Activated CD4-positive, CD25-positive, alpha-beta regulatory T cell treated with anti-CD3 and anti-CD28 coated beads, Interleukin-2, amount 50 U/mL, for 24 hours (primary cell): ENCODE results near the gene NR4A2.

ENCODE experiments used
- ATAC-seq, 2 donors: fragments of 150-1000 bp; cut with Tn5 transposase; one replicate each; pipeline ENCODE4 v1.10.0; 2021; ENCODE audit warnings: mild to moderate bottlenecking in 1 of 2, moderate library complexity in 1 of 2

The NR4A2 gene

GRCh38 chr2:156339865-156340264 lies 7.3 kb upstream of the NR4A2 start:
- no peak for ATAC-seq

- ATAC-seq = no peak
Measured at GRCh38 chr2:156339110-156339847, 6.8 kb upstream of the NR4A2 start.

- no peak for ATAC-seq
Measured at GRCh38 chr2:156338578-156338977, 6.1 kb upstream of the NR4A2 start.

GRCh38 chr2:156334496-156335478 lies 2.3 kb upstream of the NR4A2 start:
- ATAC-seq = peak; percentile 26 to 31

- peak; percentile 27 to 36 for ATAC-seq
Measured at GRCh38 chr2:156333951-156334495, 1.5 kb upstream of the NR4A2 start.

GRCh38 chr2:156333274-156333950 lies 891 bp upstream of the NR4A2 start:
- peak in 1 of 2 donors; percentile 7 for ATAC-seq

- ATAC-seq = peak in 1 of 2 donors; percentile 5
Measured at GRCh38 chr2:156332284-156332533, 312 bp downstream of the NR4A2 start.

GRCh38 chr2:156331572-156332283 lies 793 bp downstream of the NR4A2 start:
- no peak for ATAC-seq

GRCh38 chr2:156329927-156330726 lies 2.4 kb downstream of the NR4A2 start:
- no peak for ATAC-seq

- no peak for ATAC-seq
Measured at GRCh38 chr2:156329031-156329926, 3.2 kb downstream of the NR4A2 start.

- no peak for ATAC-seq
Measured at GRCh38 chr2:156327835-156328695, 4.5 kb downstream of the NR4A2 start.

GRCh38 chr2:156326526-156327095 lies 5.9 kb downstream of the NR4A2 start:
- no peak for ATAC-seq

- ATAC-seq = no peak
Measured at GRCh38 chr2:156325688-156326525, 6.6 kb downstream of the NR4A2 start.

GRCh38 chr2:156323754-156324153 lies 8.8 kb downstream of the NR4A2 start:
- ATAC-seq = no peak

GRCh38 chr2:156322686-156323231 lies 9.8 kb downstream of the NR4A2 start:
- no peak for ATAC-seq

GRCh38 chr2:156322051-156322685 lies 10.4 kb downstream of the NR4A2 start:
- ATAC-seq = peak in 1 of 2 donors; percentile 17

GRCh38 chr2:156321243-156321904 lies 11.1 kb downstream of the NR4A2 start:
- ATAC-seq = peak; percentile 47 to 50
